ENCODE measurements around the gene RPL10.
A peak's percentile ranks its signal among the peaks of the same experiment; 100 is the strongest.
"Not testable (repeated sequence)": the region's sequence is repeated elsewhere in the genome, so short reads cannot be mapped to it uniquely, and the experiment has no call there.

Gene RPL10

DNA sequence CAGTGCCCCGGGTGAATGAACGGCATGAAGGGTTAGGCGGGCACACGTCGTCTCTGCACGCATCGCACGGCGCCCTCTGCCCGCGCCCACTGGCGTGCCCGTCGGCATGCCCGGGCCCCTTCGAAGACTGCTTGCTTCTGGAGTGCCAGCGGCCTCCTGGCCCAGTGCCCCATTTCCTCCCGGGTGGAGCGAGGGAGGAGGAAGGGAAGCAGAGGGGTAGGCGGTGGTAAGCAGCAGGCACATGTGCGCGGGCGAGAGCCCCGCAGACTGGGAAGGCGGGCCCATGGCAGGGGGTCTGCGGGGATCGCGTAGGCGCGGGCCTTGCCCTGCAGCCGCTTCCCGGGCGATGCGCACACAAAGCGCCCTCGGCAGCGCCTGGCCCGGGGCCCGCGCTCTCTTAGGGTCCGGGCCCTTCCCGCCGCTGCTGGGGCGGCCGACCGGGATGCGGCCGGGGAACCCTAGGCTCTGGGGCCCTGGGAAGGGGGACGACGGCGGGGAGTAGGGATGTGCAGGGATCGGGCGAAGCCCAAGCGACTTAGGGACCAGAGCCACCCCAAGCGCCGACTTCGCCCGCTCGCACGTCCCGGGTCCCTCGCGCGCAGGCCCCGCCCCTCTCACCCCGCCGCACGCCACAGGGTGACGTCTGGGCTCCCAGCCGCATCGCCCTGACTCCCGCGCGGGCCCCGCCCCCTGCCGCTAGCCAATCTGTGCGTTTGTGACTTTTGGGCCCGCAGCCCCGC lies 19.9 kb upstream of the RPL10 start:
- no peak for DNase-seq (ENCODE audit: low read depth)

DNA sequence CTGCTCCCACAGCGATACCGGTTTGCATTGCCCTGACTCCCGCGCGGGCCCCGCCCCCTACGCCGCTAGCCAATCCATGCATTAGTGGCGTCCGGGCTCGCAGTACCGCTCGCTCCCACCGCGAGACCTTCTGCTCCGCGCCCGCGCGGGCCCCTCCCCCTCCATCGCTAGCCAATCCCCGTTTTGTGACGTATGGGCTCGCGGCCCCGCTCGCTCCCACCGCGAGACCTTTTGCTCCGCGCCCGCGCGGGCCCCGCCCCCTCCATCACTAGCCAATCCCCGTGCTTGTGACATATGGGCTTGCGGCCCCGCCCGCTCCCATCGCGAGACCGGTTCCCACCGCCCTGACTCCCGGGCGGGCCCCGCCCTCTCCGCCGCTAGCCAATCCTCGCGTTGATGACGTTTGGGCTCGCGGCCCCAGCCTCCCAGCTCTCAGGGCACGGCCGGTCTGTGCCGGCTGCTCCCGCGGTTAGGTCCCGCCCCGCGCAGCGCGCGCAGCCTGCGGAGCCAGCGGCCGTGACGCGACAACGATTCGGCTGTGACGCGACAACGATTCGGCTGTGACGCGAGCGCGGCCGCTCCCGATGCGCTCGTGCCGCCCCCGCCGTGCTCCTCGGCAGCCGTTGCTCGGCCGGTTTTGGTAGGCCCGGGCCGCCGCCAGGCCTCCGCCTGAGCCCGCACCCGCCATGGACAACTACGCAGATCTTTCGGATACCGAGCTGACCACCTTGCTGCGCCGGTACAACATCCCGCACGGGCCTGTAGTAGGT lies 19.2 kb upstream of the RPL10 start, which contains the start of gene EMD:
TSS of gene EMD (plus strand) at position 497 of the 770 bp plus-strand sequence. CDS start at position 687, 190 bp downstream.
- peak; percentile 89 for DNase-seq (ENCODE audit: low read depth)

DNA sequence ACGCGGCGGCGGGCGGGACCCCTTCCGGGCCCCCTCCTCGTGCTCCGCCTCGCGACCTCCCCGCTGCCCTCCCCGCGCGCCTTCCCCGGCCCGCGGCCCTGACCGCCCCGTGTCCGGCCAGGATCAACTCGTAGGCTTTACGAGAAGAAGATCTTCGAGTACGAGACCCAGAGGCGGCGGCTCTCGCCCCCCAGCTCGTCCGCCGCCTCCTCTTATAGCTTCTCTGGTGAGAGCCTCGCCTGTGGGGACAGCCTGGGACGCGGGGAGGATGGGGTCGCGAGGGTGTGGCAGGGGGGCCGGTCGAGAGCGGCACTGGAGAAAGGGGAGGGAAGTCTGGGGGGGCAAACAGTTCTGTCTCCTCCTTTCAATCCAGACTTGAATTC lies 18.6 kb upstream of the RPL10 start:
- no peak for DNase-seq (ENCODE audit: low read depth)

DNA sequence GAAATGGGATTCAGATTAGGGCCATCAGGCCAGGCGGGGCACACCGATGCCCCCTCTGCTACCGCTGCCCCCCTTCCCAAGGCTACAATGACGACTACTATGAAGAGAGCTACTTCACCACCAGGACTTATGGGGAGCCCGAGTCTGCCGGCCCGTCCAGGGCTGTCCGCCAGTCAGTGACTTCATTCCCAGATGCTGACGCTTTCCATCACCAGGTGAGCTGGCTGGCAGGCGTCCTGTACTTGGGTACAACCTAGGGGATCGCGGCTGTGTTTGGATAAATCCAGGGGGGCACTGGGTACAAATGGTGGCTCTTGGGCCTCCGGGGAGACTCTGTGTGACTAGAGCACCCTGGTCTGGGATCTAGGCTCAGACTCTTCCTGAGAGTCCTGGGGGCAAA lies 18.0 kb upstream of the RPL10 start:
- no peak for DNase-seq (ENCODE audit: low read depth)

DNA sequence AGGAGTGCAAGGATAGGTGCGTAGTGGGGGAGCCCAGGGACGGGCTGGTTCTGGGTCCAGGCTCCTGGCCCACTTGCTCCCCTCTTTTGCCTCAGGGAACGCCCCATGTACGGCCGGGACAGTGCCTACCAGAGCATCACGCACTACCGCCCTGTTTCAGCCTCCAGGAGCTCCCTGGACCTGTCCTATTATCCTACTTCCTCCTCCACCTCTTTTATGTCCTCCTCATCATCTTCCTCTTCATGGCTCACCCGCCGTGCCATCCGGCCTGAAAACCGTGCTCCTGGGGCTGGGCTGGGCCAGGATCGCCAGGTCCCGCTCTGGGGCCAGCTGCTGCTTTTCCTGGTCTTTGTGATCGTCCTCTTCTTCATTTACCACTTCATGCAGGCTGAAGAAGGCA lies 17.4 kb upstream of the RPL10 start:
- no peak for DNase-seq (ENCODE audit: low read depth)

DNA sequence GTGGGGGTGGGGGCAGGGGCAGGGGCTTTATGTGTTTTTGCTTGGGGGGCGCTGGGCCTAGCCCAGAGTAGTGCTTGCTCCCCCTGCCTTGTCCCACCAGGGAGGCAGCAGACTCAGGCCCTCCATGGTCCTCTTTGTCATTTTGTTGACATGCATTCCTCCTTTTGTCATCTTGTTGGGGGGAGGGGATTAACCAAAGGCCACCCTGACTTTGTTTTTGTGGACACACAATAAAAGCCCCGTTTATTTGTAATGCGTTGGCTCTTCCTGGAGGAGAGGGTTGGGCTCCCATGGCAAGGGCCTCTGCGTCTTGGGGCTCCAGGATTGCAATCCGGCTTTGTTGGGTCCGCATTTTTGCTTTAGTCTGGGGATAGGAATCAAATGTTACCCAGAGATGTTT lies 16.9 kb upstream of the RPL10 start:
- DNase-seq (ENCODE audit: low read depth), result no peak

DNA sequence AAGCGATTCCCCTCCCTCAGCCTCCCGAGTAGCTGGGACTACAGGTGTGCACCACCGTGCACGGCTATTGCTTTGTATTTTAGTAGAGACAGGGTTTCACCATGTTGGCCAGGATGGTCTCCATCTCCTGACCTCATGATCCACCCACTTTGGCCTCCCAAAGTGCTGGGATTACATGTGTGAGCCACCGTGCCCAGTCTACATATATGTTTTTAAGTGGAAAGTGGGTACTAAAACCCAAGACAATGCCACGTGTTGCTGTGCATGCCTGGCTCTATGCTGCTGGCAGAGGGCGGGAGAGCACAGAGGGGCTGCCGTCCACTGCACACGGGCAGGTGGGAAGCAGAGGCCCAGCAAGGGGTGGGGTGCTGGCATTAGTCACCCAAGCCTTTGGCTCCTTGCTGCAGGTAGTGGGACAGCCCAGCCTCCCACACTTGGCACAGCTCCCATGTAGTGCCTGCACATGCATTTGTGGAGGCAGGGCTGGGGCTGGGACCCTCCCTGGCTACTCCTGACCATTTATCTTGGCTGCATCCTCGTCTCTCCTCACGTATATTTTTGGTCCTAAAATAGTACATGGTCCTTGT lies 15.6 kb upstream of the RPL10 start:
- no peak for DNase-seq (ENCODE audit: low read depth)

DNA sequence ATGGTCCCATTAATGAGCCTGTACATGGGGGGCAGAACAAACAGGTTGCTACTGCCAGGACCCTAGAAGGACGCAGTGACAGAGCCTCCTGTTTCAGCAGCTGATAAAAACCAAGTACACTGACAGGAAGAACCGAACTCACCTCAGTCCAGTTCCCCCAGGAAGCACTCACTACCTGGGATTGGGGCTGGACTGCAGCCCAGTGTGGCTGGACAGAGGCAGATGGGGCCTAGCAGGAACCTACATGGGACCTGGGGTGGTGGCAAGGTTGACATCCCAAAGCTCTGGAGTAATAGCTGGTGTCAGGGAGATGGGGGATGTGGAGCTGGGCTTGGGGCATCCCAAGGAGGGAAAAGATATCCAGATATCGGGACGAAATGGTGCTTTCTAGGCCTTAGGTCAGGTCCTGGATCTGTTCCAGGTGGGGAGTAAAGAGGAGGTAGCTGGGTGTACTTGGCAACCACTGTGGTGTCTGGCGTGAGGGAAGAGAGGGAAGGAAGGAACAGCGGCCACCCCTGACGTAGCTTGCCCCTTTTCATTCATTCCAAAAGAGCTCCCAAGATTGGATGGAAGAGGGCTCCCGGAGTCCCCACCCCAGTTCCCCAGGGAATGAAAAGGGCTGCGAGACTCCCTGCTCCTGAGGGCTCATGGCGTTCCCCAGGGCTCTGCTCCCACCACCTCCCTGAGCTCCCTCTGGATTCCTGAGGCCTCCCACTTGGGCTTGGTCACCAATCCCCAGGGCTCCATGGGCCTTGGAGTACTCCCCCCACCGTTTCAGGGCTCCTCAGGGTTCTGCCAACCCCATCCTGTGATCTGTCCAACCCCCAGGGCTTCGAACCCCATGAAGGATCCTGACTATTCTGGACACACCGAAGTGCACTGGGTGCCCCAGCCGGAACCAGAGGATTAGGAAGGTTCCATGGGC lies 14.6 kb upstream of the RPL10 start:
- no peak for DNase-seq (ENCODE audit: low read depth)

DNA sequence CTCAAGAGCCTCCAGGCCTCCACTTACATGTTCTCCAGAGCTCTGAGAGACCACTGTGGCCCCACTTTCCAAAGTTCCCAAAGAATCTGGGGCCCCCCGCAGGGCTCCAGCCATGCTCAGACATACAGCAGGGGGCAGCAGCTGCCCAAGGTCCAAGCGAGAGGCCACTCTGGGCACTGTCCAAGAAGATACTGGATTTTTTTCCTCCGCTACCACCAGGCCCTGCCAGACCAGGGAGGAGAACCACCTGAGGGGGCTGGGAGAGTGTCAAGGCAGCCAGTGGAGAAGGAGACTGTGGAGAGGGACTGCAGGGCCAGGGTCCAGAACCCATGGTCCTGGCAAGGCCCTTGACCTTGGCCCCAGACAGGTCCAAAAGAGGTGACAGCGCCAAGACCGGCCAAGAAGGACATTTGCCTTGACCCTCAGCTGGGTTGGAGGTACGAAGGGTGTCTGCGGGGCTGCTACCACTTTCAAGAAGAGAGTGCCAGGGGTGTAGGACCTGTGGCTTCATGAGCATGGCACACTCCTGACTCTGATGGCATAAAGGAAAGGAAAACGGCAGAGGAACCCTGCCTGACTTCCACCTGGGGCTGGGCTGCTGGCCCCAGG lies 13.8 kb upstream of the RPL10 start:
- DNase-seq (ENCODE audit: low read depth), result no peak

DNA sequence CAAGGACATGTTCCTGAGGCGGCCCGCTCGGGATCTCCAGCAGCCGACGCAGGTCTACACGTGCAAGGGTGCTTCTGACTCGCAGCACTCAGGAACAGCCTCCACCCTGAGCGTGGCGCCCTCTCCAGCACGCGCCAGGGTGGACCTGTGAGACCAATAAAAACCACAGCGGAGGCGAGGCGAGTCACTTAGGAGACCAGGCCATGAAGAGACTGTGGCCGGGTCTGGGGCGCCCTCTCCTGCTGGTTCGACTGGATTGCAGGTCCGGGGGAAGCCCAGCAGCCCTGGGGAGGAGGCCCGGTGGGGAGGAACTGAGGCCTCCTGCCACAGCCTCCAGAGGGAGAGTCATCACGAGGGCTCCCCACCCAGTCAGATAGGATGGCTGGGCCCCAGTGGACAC lies 10.1 kb upstream of the RPL10 start:
- DNase-seq (ENCODE audit: low read depth), result not testable (repeated sequence)

DNA sequence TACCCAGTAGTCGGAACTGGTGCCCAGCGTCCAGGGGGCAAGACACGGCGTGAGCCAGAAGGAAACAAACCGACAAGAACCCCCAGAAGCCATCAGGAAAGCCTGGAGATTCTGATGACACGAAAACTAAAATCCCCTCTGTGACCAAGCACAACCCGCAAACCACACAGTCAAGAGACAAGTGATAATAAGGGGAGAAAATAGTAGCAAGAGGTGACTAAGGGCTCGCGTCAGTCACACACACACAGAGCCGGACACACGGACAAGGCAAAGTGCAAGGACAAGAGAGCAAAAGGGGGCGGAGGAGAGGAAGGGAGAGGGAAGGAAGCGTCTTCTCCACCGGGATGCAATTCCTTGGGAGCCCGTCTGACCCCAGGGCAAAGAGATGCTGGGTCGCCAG lies 9.5 kb upstream of the RPL10 start:
- DNase-seq (ENCODE audit: low read depth), result not testable (repeated sequence)

DNA sequence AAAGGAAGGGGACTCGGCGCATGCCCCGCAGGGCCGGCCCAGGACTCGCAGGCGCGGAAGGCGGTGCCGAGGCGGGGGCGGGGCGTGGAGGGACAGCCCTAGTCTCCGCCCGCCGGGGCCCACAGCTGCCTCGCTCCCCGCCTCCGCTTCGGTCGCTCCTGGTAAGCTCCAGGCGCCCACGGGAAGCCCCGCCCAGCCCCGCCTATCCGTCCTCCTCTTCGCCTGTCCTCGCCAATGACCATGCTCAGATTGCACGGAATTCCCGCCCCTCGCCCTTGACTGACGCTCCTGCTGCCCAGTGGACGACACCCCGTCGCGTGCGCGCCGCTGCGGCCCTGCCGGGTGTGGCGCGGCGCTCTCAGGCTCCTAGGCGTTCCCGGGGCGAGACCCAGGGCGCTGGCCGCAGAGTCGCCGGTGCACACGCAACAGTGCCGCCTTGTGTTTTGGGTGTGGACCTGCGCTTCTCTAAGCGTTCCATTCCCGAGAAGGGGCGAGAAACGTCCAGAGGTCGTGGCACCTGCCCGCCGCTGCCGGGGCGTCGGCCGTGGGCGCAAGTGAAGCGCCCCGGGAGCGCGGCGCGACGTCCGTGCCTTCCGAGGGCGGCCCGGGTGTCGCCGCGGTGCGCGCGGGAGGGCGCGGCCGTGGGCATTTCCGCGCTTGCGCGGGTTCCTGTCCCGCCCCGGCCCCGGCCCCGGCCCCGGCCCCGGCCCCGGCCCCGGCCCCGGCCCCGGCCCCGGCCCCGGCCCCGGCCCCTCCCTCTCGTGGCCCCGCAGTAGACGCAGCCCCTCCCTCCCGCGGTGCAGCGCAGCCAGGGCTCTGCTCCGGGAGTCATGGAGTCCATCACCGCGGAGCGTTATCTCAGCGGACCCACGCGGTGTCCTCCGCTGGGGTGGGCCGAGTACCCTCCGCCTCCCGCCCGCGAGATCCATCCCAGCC lies 8.1 kb upstream of the RPL10 start:
- DNase-seq (ENCODE audit: low read depth), result not testable (repeated sequence)

DNA sequence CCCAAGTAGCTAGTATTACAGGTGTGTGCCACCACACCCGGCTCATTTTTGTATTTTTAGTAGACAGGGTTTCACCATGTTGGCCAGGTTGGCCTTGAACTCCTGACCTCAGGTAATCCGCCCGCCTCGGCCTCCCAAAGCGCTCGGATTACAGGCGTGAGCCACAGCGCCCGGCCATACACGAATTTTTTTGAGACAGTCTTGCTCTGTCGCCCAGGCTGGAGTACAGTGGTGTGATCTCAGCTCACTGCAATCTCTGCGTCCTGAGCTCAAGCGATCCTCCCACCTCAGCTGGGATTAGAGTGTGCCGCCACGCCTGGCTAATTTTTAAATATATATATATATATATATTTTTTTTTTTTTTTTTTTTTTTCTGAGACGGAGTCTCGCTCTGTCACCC lies 1.8 kb upstream of the RPL10 start:
- DNase-seq (ENCODE audit: low read depth), result not testable (repeated sequence)

DNA sequence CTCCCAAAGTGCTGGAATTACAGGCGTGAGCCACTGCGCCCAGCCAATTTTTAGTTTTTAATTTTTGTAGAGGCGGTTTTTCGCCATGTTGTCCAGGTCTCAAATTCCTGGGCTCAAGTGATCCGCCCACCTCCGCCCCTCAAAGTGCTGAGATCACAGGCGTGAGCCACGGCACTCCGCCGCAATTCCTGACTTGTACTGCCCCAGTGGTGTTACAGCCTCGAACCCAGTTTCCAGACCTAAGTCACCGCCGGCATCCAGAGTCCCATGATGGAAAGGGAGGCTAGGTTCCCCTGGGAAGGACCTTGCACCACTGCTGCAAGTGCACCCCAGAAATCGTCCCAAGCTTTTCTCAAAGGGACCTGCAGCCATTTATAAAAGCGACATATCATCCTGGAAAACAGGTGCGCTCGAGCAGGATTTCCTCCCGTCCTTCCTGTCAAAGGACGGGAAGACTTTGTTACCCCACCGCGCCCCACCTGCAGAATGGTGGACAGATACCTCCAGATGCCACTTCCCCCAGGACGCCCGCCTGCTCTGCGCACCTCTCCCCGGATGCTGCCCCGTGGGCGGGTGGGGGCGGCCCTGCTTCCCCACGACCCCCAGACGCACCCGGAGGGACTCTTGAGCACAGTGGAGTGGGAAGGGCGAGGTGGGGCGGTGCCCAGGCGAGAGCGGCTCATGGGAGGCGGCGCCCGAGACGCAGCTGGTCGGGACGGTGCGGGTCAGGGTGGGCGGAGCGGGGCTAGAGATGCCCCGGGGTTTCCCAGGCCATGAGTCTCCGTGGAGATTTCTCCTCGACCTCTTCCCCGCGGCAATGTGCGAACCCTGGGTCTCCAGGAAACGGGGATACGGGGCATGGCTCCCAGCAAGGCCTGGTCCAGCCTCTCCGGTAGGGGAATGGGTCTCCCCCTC lies 947 bp upstream of the RPL10 start:
- peak; percentile 36 for DNase-seq (ENCODE audit: low read depth)

DNA sequence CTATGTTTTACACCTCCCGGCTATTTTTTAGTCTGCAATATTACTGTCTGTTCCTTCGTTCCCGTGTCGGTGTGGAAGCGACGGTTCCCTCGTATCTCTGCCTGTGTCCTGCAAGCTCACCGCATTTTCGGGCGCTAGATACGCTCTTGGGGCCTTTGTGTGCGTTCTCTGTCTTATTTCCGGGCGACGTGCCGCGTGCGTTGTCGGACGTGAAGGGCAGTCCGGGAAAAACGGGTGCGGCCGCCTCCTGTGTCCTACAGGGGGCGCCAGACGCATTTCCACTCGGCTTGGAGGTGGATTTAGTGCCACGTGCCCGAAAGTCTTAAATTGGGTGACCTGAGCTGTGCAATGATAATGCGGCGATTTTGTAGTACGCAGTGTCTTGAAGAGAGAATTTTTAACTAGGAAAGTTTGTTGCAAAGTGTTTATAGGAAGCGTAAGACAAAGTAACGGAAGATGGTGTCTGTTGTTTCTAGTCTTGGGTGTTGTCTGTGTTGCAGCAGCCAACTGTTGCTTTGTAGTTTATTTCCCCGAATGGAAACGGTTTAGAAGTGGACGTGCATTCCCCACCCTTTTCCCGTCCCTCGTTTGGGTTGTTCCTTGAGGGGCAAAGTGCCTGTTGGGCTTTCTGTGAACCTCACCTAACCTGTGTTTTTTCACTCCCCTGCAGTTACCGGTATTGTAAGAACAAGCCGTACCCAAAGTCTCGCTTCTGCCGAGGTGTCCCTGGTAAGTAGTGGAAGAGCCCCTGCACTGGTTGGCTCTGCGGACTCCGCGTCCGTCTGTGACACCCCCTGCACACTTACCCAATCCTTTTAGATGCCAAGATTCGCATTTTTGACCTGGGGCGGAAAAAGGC lies 720 bp downstream of the RPL10 start:
- peak; percentile 73 for DNase-seq (ENCODE audit: low read depth)

DNA sequence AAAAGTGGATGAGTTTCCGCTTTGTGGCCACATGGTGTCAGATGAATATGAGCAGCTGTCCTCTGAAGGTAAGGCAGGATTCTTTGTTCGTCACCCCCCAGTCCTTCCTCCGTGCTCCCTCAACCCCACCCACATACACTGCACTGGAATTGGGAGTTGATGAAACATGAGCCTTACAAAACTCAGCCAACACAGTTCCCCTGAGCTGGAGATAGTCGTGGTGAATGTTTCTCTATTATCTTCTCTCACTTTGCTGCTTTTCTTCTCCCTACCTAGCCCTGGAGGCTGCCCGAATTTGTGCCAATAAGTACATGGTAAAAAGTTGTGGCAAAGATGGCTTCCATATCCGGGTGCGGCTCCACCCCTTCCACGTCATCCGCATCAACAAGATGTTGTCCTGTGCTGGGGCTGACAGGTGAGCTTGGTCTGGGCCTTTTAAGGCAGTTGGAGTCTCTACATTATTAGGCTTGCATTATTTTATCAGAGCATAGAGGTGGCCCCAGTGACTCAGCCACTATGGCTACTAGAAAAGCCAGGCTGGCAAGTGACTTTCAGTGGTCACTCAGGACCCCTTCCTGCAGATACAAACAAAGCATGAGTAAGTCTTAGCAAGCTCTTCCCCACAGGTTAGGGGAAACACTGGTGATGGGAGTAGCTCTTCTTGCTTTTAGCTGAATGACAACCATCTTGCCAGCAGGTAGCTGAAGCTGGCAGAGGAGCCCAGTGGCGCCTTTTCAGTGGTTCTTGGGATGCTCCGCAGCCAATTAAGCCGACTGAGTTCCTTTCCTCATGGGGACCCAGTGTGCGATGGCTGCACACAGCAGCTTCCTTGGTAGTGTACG lies 1.6 kb downstream of the RPL10 start:
- DNase-seq (ENCODE audit: low read depth), result no peak

DNA sequence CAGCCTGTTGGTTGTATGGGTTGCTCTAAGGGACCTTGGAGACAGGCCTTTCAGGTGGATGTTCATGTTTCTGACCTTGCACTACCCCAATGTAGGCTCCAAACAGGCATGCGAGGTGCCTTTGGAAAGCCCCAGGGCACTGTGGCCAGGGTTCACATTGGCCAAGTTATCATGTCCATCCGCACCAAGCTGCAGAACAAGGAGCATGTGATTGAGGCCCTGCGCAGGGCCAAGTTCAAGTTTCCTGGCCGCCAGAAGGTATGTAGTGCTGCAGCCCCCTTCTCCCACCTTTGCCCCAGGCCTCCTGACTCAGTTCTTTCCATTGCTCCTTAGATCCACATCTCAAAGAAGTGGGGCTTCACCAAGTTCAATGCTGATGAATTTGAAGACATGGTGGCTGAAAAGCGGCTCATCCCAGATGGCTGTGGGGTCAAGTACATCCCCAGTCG lies 2.2 kb downstream of the RPL10 start:
- DNase-seq (ENCODE audit: low read depth), result not testable (repeated sequence)
